ENCODE measurements around the gene ANXA7.
"Not testable (repeated sequence)": the region's sequence is repeated elsewhere in the genome, so short reads cannot be mapped to it uniquely, and the experiment has no call there.

Gene ANXA7

GRCh38 chr10:73408978-73409521 is 4.8 kb downstream of the ANXA7 start:
- Histone ChIP-seq H3K9me3 (ENCODE audit: control insufficient read depth in 5 of 5, low read length in 5 of 5) (no peaks in the 10 kb centered on the region), H3K27me3 (ENCODE audit: control insufficient read depth in 5 of 5, insufficient read depth in 4 of 5, low read length in 5 of 5) (no peaks in the 10 kb centered on the region), H3K4me1 (ENCODE audit: control insufficient read depth in 5 of 5, insufficient read depth in 5 of 5, low read length in 5 of 5) (peaks cover 4 to 25% (median 16%) of the 10 kb centered on the region in 5 donors), H3K27ac (ENCODE audit: low read depth, low read length) (no peak overlapping the region), H3K36me3 (ENCODE audit: control insufficient read depth in 5 of 5, insufficient read depth in 5 of 5, low read length in 5 of 5) (peaks cover 0 to 7% (median 3%) of the 10 kb centered on the region in 5 donors), H3K4me3 (ENCODE audit: low read depth in 1 of 5, low read length in 5 of 5) (no peak overlapping the region), H3K9ac (ENCODE audit: low read length in 5 of 5) (no peak overlapping the region)

DNA sequence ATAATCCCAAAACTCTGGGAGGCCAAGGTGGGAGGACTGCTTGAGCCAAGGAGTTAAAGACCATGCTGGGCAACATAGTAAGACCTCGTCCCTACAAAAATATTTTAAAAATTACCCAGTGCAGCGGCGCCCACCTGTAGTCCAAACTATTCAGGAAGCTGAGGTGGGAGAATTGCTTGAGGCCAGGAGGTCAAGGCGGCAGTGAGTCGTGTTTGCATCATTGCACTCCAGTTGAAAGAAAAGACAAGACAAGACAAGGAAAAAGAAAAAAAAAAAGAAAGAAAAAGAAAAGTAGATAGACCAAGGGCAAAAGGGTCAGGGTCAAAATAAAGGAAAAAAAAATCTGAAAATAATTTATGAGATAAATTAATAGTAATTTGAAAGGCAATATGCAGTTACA is 5.8 kb downstream of the ANXA7 start:
- Histone ChIP-seq H3K36me3 (ENCODE audit: control insufficient read depth in 5 of 5, insufficient read depth in 5 of 5, low read length in 5 of 5) (peaks cover 0 to 7% (median 3%) of the 10 kb centered on the region in 5 donors), H3K9me3 (ENCODE audit: control insufficient read depth in 5 of 5, low read length in 5 of 5) (no peaks in the 10 kb centered on the region), H3K27me3 (ENCODE audit: control insufficient read depth in 5 of 5, insufficient read depth in 4 of 5, low read length in 5 of 5) (no peaks in the 10 kb centered on the region), H3K27ac (ENCODE audit: low read depth, low read length) (no peak overlapping the region), H3K4me3 (ENCODE audit: low read depth in 1 of 5, low read length in 5 of 5) (no peak overlapping the region), H3K4me1 (ENCODE audit: control insufficient read depth in 5 of 5, insufficient read depth in 5 of 5, low read length in 5 of 5) (peaks cover 3 to 29% (median 16%) of the 10 kb centered on the region in 5 donors), H3K9ac (ENCODE audit: low read length in 5 of 5) (no peak overlapping the region)

DNA sequence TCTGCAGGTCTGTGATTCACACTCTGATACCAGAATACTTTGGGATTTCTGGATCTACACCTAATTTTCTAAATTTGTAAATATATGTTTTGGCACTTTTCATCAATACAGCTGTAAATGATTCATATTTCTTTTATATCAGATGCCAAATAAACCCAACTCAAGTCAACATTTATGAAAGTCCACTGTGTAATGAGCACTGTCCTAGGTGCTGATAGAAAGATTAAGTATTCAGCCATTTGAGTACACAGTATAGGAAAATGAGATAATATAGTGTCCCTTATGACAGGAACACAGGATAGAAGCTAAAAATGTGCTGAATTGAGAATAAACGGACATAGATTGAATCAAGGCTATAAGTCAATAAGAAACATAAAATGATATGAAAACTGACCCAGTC is 6.4 kb downstream of the ANXA7 start:
- no peak overlapping the region for H3K27ac ChIP-seq (ENCODE audit: low read depth, low read length)
- no peak overlapping the region for H3K9ac ChIP-seq (ENCODE audit: low read length in 5 of 5)
- H3K9me3 ChIP-seq (ENCODE audit: control insufficient read depth in 5 of 5, low read length in 5 of 5): no peaks in the 10 kb centered on the region
- no peak overlapping the region for H3K4me3 ChIP-seq (ENCODE audit: low read depth in 1 of 5, low read length in 5 of 5)
- peaks cover 0 to 7% (median 3%) of the 10 kb centered on the region in 5 donors for H3K36me3 ChIP-seq (ENCODE audit: control insufficient read depth in 5 of 5, insufficient read depth in 5 of 5, low read length in 5 of 5)
- H3K4me1 ChIP-seq (ENCODE audit: control insufficient read depth in 5 of 5, insufficient read depth in 5 of 5, low read length in 5 of 5): peaks cover 0 to 25% (median 10%) of the 10 kb centered on the region in 5 donors
- H3K27me3 ChIP-seq (ENCODE audit: control insufficient read depth in 5 of 5, insufficient read depth in 4 of 5, low read length in 5 of 5): no peaks in the 10 kb centered on the region

GRCh38 chr10:73406846-73407245 is 7.0 kb downstream of the ANXA7 start:
- H3K4me3 ChIP-seq (ENCODE audit: low read depth in 1 of 5, low read length in 5 of 5): no peak overlapping the region
- no peak overlapping the region for H3K9ac ChIP-seq (ENCODE audit: low read length in 5 of 5)
- H3K27me3 ChIP-seq (ENCODE audit: control insufficient read depth in 5 of 5, insufficient read depth in 4 of 5, low read length in 5 of 5): no peaks in the 10 kb centered on the region
- H3K36me3 ChIP-seq (ENCODE audit: control insufficient read depth in 5 of 5, insufficient read depth in 5 of 5, low read length in 5 of 5): peaks cover 0 to 7% (median 3%) of the 10 kb centered on the region in 5 donors
- peaks cover 0 to 20% (median 8%) of the 10 kb centered on the region in 5 donors for H3K4me1 ChIP-seq (ENCODE audit: control insufficient read depth in 5 of 5, insufficient read depth in 5 of 5, low read length in 5 of 5)
- no peaks in the 10 kb centered on the region for H3K9me3 ChIP-seq (ENCODE audit: control insufficient read depth in 5 of 5, low read length in 5 of 5)
- no peak overlapping the region for H3K27ac ChIP-seq (ENCODE audit: low read depth, low read length)

GRCh38 chr10:73405556-73405955 is 8.3 kb downstream of the ANXA7 start:
- no peak overlapping the region for H3K4me3 ChIP-seq (ENCODE audit: low read depth in 1 of 5, low read length in 5 of 5)
- peaks cover 0 to 9% (median 3%) of the 10 kb centered on the region in 5 donors for H3K36me3 ChIP-seq (ENCODE audit: control insufficient read depth in 5 of 5, insufficient read depth in 5 of 5, low read length in 5 of 5)
- no peak overlapping the region for H3K27ac ChIP-seq (ENCODE audit: low read depth, low read length)
- H3K4me1 ChIP-seq (ENCODE audit: control insufficient read depth in 5 of 5, insufficient read depth in 5 of 5, low read length in 5 of 5): peaks cover 0 to 18% (median 8%) of the 10 kb centered on the region in 5 donors
- no peaks in the 10 kb centered on the region for H3K9me3 ChIP-seq (ENCODE audit: control insufficient read depth in 5 of 5, low read length in 5 of 5)
- H3K27me3 ChIP-seq (ENCODE audit: control insufficient read depth in 5 of 5, insufficient read depth in 4 of 5, low read length in 5 of 5): no peaks in the 10 kb centered on the region
- no peak overlapping the region for H3K9ac ChIP-seq (ENCODE audit: low read length in 5 of 5)

GRCh38 chr10:73404690-73405089 is 9.2 kb downstream of the ANXA7 start:
- H3K9me3 ChIP-seq (ENCODE audit: control insufficient read depth in 5 of 5, low read length in 5 of 5): no peaks in the 10 kb centered on the region
- no peak overlapping the region for H3K27ac ChIP-seq (ENCODE audit: low read depth, low read length)

GRCh38 chr10:73401636-73402035 is 12.2 kb downstream of the ANXA7 start:
- Histone ChIP-seq H3K9ac (ENCODE audit: low read length in 5 of 5) (no peak overlapping the region), H3K27me3 (ENCODE audit: control insufficient read depth in 5 of 5, insufficient read depth in 4 of 5, low read length in 5 of 5) (no peaks in the 10 kb centered on the region), H3K27ac (ENCODE audit: low read depth, low read length) (no peak overlapping the region), H3K9me3 (ENCODE audit: control insufficient read depth in 5 of 5, low read length in 5 of 5) (no peaks in the 10 kb centered on the region), H3K36me3 (ENCODE audit: control insufficient read depth in 5 of 5, insufficient read depth in 5 of 5, low read length in 5 of 5) (peaks cover 10 to 31% (median 21%) of the 10 kb centered on the region in 5 donors), H3K4me3 (ENCODE audit: low read depth in 1 of 5, low read length in 5 of 5) (no peak overlapping the region), H3K4me1 (ENCODE audit: control insufficient read depth in 5 of 5, insufficient read depth in 5 of 5, low read length in 5 of 5) (peaks cover 0 to 12% (median 0%) of the 10 kb centered on the region in 5 donors)

More at GRCh38 chr10:73404690-73405089, 9.2 kb downstream of the ANXA7 start:
- Histone ChIP-seq H3K4me1 (ENCODE audit: control insufficient read depth in 5 of 5, insufficient read depth in 5 of 5, low read length in 5 of 5) (peaks cover 0 to 18% (median 8%) of the 10 kb centered on the region in 5 donors), H3K27me3 (ENCODE audit: control insufficient read depth in 5 of 5, insufficient read depth in 4 of 5, low read length in 5 of 5) (no peaks in the 10 kb centered on the region), H3K4me3 (ENCODE audit: low read depth in 1 of 5, low read length in 5 of 5) (no peak overlapping the region), H3K36me3 (ENCODE audit: control insufficient read depth in 5 of 5, insufficient read depth in 5 of 5, low read length in 5 of 5) (peaks cover 0 to 12% (median 5%) of the 10 kb centered on the region in 5 donors), H3K9ac (ENCODE audit: low read length in 5 of 5) (no peak overlapping the region)

- Histone ChIP-seq H3K9ac (ENCODE audit: low read length in 5 of 5) (no peak overlapping the region), H3K4me3 (ENCODE audit: low read depth in 1 of 5, low read length in 5 of 5) (no peak overlapping the region), H3K27ac (ENCODE audit: low read depth, low read length) (no peak overlapping the region), H3K4me1 (ENCODE audit: control insufficient read depth in 5 of 5, insufficient read depth in 5 of 5, low read length in 5 of 5) (peaks cover 0 to 12% (median 0%) of the 10 kb centered on the region in 5 donors), H3K36me3 (ENCODE audit: control insufficient read depth in 5 of 5, insufficient read depth in 5 of 5, low read length in 5 of 5) (peaks cover 26 to 52% (median 41%) of the 10 kb centered on the region in 5 donors), H3K27me3 (ENCODE audit: control insufficient read depth in 5 of 5, insufficient read depth in 4 of 5, low read length in 5 of 5) (no peaks in the 10 kb centered on the region), H3K9me3 (ENCODE audit: control insufficient read depth in 5 of 5, low read length in 5 of 5) (no peaks in the 10 kb centered on the region)
Observed at GRCh38 chr10:73399063-73399462, 14.8 kb downstream of the ANXA7 start.

DNA sequence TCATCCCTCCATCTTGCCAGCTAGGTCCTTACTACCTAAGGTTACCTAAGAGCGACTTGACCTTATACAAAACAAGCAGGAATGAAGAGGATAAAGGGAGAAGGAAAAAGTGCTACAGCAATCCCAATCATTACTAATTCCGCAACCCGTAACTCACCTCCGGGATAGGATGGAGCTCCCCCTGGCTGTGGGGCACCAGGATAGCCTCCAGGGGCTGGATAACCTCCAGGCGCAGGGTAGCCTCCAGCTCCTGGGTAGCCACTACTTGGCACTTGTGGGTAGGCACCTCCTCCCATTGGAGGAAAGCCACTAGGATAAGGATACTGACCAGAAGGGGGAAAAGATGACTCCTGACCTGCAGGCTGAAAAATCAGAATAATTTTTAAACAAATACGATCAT is 15.8 kb downstream of the ANXA7 start:
- peaks cover 26 to 52% (median 41%) of the 10 kb centered on the region in 5 donors for H3K36me3 ChIP-seq (ENCODE audit: control insufficient read depth in 5 of 5, insufficient read depth in 5 of 5, low read length in 5 of 5)
- no peak overlapping the region for H3K27ac ChIP-seq (ENCODE audit: low read depth, low read length)

DNA sequence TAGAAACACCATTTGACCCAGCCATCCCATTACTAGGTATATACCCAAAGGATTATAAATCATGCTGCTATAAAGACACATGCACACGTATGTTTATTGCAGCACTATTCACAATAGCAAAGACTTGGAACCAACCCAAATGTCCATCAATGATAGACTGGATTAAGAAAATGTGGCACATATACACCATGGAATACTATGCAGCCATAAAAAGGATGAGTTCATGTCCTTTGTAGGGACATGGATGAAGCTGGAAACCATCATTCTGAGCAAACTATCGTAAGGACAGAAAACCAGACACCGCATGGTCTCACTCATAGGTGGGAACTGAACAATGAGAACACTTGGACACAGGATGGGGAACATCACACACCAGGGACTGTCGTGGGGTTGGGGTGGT is 19.5 kb downstream of the ANXA7 start:
- H3K4me3 ChIP-seq (ENCODE audit: low read depth in 1 of 5, low read length in 5 of 5); H3K27ac ChIP-seq (ENCODE audit: low read depth, low read length); H3K4me1 ChIP-seq (ENCODE audit: control insufficient read depth in 5 of 5, insufficient read depth in 5 of 5, low read length in 5 of 5); H3K27me3 ChIP-seq (ENCODE audit: control insufficient read depth in 5 of 5, insufficient read depth in 4 of 5, low read length in 5 of 5); H3K9me3 ChIP-seq (ENCODE audit: control insufficient read depth in 5 of 5, low read length in 5 of 5); H3K9ac ChIP-seq (ENCODE audit: low read length in 5 of 5): not testable (repeated sequence)
- H3K36me3 ChIP-seq (ENCODE audit: control insufficient read depth in 5 of 5, insufficient read depth in 5 of 5, low read length in 5 of 5): peaks cover 31 to 63% (median 51%) of the 10 kb centered on the region in 5 donors

More for the DNA sequence above, 15.8 kb downstream of the ANXA7 start:
- H3K27me3 ChIP-seq (ENCODE audit: control insufficient read depth in 5 of 5, insufficient read depth in 4 of 5, low read length in 5 of 5): no peaks in the 10 kb centered on the region
- no peak overlapping the region for H3K4me3 ChIP-seq (ENCODE audit: low read depth in 1 of 5, low read length in 5 of 5)
- H3K9ac ChIP-seq (ENCODE audit: low read length in 5 of 5): no peak overlapping the region
- H3K9me3 ChIP-seq (ENCODE audit: control insufficient read depth in 5 of 5, low read length in 5 of 5): no peaks in the 10 kb centered on the region
- peaks cover 0 to 6% (median 0%) of the 10 kb centered on the region in 5 donors for H3K4me1 ChIP-seq (ENCODE audit: control insufficient read depth in 5 of 5, insufficient read depth in 5 of 5, low read length in 5 of 5)
